ENCODE measurements around the gene NPTX1.

DNA sequence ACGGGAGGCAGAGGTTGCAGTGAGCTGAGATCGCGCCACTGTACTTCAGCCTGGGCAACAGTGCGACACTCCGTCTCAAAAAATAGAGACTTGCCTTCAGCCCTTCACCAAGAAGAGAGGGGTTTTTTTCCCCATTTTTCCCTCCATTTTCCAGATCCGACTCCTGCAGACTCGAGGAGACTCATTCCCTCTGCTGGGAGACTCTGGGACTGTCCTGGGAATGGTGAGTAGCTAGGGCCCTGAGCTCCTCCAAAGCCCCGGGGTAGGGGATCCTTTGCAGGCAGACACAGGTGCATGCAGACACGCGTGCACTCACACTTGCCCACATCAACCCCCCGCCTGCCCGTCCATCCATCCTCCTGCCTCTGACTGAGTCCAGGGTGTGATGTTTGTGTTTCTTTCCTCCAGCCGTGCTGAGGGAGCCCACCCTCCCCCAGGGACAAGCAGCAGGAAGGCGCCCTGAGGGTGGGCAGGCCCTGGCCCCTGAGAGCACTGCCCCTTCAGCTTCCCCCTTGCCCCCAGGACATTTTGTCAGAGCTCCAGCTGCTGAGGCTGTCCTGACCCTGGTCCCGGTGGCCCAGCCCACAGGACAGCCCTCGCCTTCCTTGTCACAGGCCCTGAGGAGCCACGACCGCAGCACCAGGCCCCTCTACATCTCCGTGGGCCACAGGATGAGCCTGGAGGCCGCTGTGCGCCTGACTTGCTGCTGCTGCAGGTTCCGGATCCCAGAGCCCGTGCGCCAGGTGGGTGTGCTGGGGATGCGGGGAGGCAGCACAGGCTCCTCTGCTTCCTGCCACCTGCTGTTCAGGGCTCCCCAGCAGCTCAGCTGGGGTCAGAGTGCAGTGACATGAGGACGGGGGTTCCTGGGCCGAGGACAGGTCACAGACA lies 51.3 kb downstream of the NPTX1 start:
- TF ChIP-seq POLR2A (IDR thresholded peaks at IDR 0.05): no peak
- TF ChIP-seq, protein P1, sequence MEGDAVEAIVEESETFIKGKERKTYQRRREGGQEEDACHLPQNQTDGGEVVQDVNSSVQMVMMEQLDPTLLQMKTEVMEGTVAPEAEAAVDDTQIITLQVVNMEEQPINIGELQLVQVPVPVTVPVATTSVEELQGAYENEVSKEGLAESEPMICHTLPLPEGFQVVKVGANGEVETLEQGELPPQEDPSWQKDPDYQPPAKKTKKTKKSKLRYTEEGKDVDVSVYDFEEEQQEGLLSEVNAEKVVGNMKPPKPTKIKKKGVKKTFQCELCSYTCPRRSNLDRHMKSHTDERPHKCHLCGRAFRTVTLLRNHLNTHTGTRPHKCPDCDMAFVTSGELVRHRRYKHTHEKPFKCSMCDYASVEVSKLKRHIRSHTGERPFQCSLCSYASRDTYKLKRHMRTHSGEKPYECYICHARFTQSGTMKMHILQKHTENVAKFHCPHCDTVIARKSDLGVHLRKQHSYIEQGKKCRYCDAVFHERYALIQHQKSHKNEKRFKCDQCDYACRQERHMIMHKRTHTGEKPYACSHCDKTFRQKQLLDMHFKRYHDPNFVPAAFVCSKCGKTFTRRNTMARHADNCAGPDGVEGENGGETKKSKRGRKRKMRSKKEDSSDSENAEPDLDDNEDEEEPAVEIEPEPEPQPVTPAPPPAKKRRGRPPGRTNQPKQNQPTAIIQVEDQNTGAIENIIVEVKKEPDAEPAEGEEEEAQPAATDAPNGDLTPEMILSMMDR (IDR thresholded peaks at IDR 0.05): no peak
- no peak for TF ChIP-seq EP300 (IDR thresholded peaks at IDR 0.05)

Measured in gastroesophageal sphincter (tissue), 3 donors.